ENCODE results near the gene EIF4E2. TPM values are rescaled to one million over a fixed set of nuclear protein-coding genes. Genes with fewer than 3 reads are reported as not detected.

Gene EIF4E2
- total RNA-seq, 4 donors from 2014 or later: 23.8 to 38.5 (median 27.8) TPM

GRCh38 chr2:232521959-232522622 lies 28.4 kb upstream of the EIF4E2 start:
- H3K27ac ChIP-seq: no peak overlapping the region
- H3K4me3 ChIP-seq: peak overlapping the region in 2 of 4 donors; percentile 20 to 38
- no peaks in the 10 kb centered on the region for H3K36me3 ChIP-seq
- peaks cover 0 to 40% (median 10%) of the 10 kb centered on the region in 4 donors for H3K4me1 ChIP-seq
- peaks cover 0 to 75% of the 10 kb centered on the region in 2 donors for H3K27me3 ChIP-seq
- no peak for TF ChIP-seq EP300 (IDR thresholded peaks at IDR 0.05)
- no peak for TF ChIP-seq POLR2A (IDR thresholded peaks at IDR 0.05)
- TF ChIP-seq CTCF (IDR thresholded peaks at IDR 0.05): peak; percentile 89 to 95 (median 93)
- no peaks in the 10 kb centered on the region for H3K9me3 ChIP-seq
- DNase-seq (ENCODE audit: low spot score in 2 of 2): peak in 1 of 2 donors; percentile 38
- WGBS, 2 donors: 3 to 4% methylated on average over 37 to 65 of the region's 66 CpGs

GRCh38 chr2:232522623-232523401 lies 27.7 kb upstream of the EIF4E2 start:
- no peaks in the 10 kb centered on the region for H3K36me3 ChIP-seq
- peaks cover 0 to 76% of the 10 kb centered on the region in 2 donors for H3K27me3 ChIP-seq
- H3K4me1 ChIP-seq: peaks cover 0 to 40% (median 10%) of the 10 kb centered on the region in 4 donors
- no peaks in the 10 kb centered on the region for H3K9me3 ChIP-seq
- no peak for DNase-seq (ENCODE audit: low spot score in 2 of 2)
- WGBS, 2 donors: 20% methylated on average over 31 to 39 of the region's 46 CpGs
- H3K4me3 ChIP-seq: peak overlapping the region in 1 of 4 donors; percentile 38
- TF ChIP-seq POLR2A (IDR thresholded peaks at IDR 0.05) (no peak), EP300 (IDR thresholded peaks at IDR 0.05) (no peak), CTCF (IDR thresholded peaks at IDR 0.05) (no peak)
- H3K27ac ChIP-seq: no peak overlapping the region

- Histone ChIP-seq H3K27ac (no peak overlapping the region), H3K36me3 (no peaks in the 10 kb centered on the region), H3K27me3 (peaks cover 0 to 76% of the 10 kb centered on the region in 2 donors), H3K4me1 (peaks cover 0 to 40% (median 10%) of the 10 kb centered on the region in 4 donors), H3K4me3 (no peak overlapping the region), H3K9me3 (no peaks in the 10 kb centered on the region)
- 8 to 16% methylated on average over 9 to 12 of the region's 16 CpGs for WGBS, 2 donors
- DNase-seq (ENCODE audit: low spot score in 2 of 2): no peak
- no peak for TF ChIP-seq CTCF (IDR thresholded peaks at IDR 0.05)
- no peak for TF ChIP-seq EP300 (IDR thresholded peaks at IDR 0.05)
- no peak for TF ChIP-seq POLR2A (IDR thresholded peaks at IDR 0.05)
Observed at GRCh38 chr2:232523402-232523681, 27.1 kb upstream of the EIF4E2 start.

GRCh38 chr2:232523682-232524597 lies 26.5 kb upstream of the EIF4E2 start:
- Histone ChIP-seq H3K27ac (no peak overlapping the region), H3K4me1 (peaks cover 0 to 40% (median 10%) of the 10 kb centered on the region in 4 donors), H3K9me3 (no peaks in the 10 kb centered on the region), H3K27me3 (peaks cover 0 to 76% of the 10 kb centered on the region in 2 donors), H3K36me3 (no peaks in the 10 kb centered on the region), H3K4me3 (peak overlapping the region in 1 of 4 donors; percentile 38)
- no peak for DNase-seq (ENCODE audit: low spot score in 2 of 2)
- 1 to 2% methylated on average over 21 to 26 of the region's 75 CpGs for WGBS, 2 donors
- TF ChIP-seq EP300 (IDR thresholded peaks at IDR 0.05): no peak
- no peak for TF ChIP-seq CTCF (IDR thresholded peaks at IDR 0.05)
- no peak for TF ChIP-seq POLR2A (IDR thresholded peaks at IDR 0.05)

All from tibial nerve (tissue), 4 donors.